KG1 (cell line): ENCODE results near the gene SF3B3.

Experiments used
- DNase-seq: peaks from one replicate; lab custom pipeline; 2025; lab: John Stamatoyannopoulos, UW

The SF3B3 gene

GRCh38 chr16:70523743-70524398 lies at the start of gene SF3B3:
Gene SF3B3, plus strand, starts transcription at chr16:70523816. Its CDS starts 2,841 bp downstream, at chr16:70526657.
- peak; percentile 94 for DNase-seq

- no peak for DNase-seq
Observed at GRCh38 chr16:70474320-70475053, 49.1 kb upstream of the SF3B3 start.

- DNase-seq: no peak
Observed at GRCh38 chr16:70475054-70475871, 48.4 kb upstream of the SF3B3 start.

- DNase-seq: no peak
Observed at GRCh38 chr16:70476272-70477020, 47.2 kb upstream of the SF3B3 start.

GRCh38 chr16:70478169-70478568 lies 45.4 kb upstream of the SF3B3 start:
- DNase-seq: no peak

GRCh38 chr16:70478912-70479341 lies 44.7 kb upstream of the SF3B3 start:
- no peak for DNase-seq

- DNase-seq: no peak
Observed at GRCh38 chr16:70480127-70481105, 43.2 kb upstream of the SF3B3 start.

- no peak for DNase-seq
Observed at GRCh38 chr16:70481929-70482536, 41.6 kb upstream of the SF3B3 start.

GRCh38 chr16:70482624-70483023 lies 41.0 kb upstream of the SF3B3 start:
- DNase-seq: no peak

GRCh38 chr16:70483426-70483825 lies 40.2 kb upstream of the SF3B3 start:
- DNase-seq: no peak

GRCh38 chr16:70484867-70485266 lies 38.7 kb upstream of the SF3B3 start:
- no peak for DNase-seq

- no peak for DNase-seq
Observed at GRCh38 chr16:70490261-70490660, 33.4 kb upstream of the SF3B3 start.

GRCh38 chr16:70493802-70494201 lies 29.8 kb upstream of the SF3B3 start:
- DNase-seq: no peak

- DNase-seq: no peak
Observed at GRCh38 chr16:70494202-70494770, 29.3 kb upstream of the SF3B3 start.

GRCh38 chr16:70494777-70495176 lies 28.8 kb upstream of the SF3B3 start:
- no peak for DNase-seq

- no peak for DNase-seq
Observed at GRCh38 chr16:70495425-70496182, 28.0 kb upstream of the SF3B3 start.

GRCh38 chr16:70496513-70496912 lies 27.1 kb upstream of the SF3B3 start:
- DNase-seq: no peak

- DNase-seq: peak; percentile 19
Observed at GRCh38 chr16:70508752-70509151, 14.9 kb upstream of the SF3B3 start.

- no peak for DNase-seq
Observed at GRCh38 chr16:70510216-70510615, 13.4 kb upstream of the SF3B3 start.
